Peyer's patch (tissue), 4 donors: ENCODE results near the gene ACTL8.

Experiments
- CTCF ChIP-seq, 6 experiments: fragments of 450-650 bp in 4 of 6; fragments of 200-600 bp in 2 of 6; sonication (generic) in 1 of 6; IDR thresholded peaks; one replicate each; pipeline ENCODE4 v1.5.1; 2017 to 2019; ENCODE audit warnings: antibody characterized with exemption in 6 of 6, mild to moderate bottlenecking in 3 of 6, moderate library complexity in 1 of 6
- POLR2A ChIP-seq, 2 donors: fragments of 450-650 bp; IDR thresholded peaks; one replicate each; pipeline ENCODE4 v1.5.1; 2017; ENCODE audit warnings: antibody characterized with exemption in 2 of 2, mild to moderate bottlenecking in 2 of 2, moderate library complexity in 2 of 2

GRCh38 chr1:17789926-17790325 is 34.8 kb downstream of the ACTL8 start:
- TF ChIP-seq CTCF (IDR thresholded peaks at IDR 0.05), result no peak
- TF ChIP-seq POLR2A (IDR thresholded peaks at IDR 0.05), result no peak
